Inflammatory macrophage treated with lipopolysaccharide for 4 hours (primary cell): Measurements from ENCODE around the gene DGKB.
"Not testable (repeated sequence)": the region's sequence is repeated elsewhere in the genome, so short reads cannot be mapped to it uniquely, and the experiment has no call there.

ENCODE experiments used
- DNase-seq: peaks from one replicate; pipeline ENCODE4 v3.0.0-alpha.2; 2020

The DGKB gene

DNA sequence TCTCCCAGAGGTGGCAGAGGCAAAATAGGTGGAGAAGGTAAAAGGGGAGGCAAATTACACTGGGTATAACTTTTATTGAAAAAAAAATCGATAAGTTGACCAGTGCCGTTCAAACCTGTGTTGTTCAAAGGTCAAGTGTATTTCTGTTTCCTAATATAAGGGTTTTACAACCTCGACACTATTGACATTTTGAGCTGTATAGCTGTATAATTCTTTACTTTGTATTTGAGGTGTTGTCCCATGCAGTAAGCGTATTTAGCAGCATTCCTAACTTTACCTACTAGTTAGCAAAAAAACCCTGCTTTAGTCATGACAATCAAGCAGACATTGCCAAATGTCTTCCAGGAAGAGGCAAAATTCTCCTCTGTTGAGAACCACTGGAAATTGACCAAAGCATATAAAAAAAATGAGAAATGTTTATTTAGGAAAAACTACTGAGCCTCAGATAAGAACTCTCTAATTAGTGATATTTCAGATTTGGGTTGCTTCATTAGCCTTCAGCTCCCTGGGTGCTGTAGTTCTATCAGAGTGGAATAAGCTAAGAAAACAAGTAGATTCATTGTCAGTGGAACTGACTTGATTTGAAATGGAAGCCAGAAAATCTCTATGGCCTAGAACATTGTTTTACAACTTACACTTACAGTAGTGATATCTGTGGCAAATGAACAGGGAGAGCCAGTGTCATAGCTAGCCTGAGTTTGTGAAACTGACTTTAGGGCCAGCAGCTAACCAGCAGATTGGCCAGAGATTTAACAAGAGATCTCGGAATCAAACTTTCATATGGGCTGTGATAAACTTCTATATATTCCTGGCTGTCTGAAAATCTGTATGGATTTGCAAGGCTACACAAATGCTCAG lies 331.6 kb downstream of the DGKB start:
- no peak for DNase-seq

DNA sequence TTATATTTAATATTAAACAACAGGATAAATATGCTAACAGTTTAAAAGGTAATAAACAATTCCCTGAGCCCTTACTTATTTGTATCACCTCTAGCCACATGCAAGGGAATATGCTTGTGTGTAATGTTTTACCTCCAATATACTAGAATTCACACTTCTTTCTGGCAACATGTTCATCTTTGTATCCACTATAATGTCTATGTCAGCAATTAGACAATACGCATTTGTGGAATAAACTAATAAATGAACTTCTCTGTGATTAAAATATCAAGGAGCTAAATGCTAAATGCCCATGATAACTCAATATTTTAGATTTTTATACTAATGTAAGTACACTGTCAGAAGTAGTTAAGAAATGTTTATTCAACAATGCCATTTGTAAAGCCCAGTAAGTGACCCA lies 350.5 kb downstream of the DGKB start:
- DNase-seq = no peak

DNA sequence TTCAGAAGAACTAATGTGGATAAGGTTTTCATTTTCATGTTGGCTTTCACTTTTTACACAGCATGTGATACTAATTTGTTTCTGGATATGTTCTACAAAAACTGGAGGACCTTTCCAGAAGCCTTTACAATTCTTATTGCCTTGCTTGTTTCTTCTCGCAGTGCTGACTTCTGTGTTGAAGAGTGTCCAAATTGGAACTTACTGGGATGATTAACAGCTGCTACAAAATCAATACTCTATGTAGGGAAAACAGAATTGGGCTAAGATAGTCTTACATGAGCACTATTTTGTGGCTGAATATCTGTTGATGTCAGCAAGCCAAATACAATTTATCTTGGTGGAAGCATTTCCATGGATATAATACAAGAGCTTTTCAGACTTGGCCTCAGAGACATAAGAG lies 351.2 kb downstream of the DGKB start:
- DNase-seq = no peak

DNA sequence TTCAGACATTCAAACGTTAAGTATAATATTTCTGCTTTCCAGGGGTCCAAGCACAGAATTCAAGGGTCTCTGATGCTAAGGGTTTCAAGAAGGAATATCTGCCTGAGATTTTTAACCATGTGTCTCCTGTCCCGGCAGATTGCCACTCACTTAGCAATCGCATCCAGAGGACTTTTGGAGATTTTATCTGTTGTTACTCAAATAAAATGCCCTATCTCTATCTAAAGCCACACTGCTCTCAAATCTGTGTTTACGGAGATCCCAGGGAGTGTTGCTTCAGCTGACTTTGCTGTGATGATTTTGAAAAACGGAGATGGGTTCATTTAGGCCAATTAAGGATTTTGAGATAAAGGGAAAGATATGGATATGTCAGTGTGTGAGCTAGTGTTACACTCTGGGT lies 359.9 kb downstream of the DGKB start:
- no peak for DNase-seq

DNA sequence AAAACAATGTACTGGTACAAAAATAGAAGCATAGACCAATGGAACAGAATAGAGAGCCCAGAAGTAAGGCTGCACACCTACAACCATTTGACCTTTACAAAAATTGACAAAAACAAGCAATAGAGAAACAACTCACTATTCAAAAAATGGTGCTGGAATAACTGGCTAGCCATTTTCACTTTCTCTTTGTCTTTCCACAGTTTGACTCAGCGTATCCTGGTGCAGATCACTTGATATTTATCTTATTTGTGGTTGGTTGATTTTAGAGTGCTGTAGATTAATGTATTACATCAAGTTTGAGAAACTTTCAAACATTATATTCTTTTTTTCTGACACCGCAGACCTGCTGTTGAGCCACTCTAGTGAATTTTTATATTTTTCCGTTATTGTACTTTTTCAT lies 381.4 kb downstream of the DGKB start:
- DNase-seq = no peak

DNA sequence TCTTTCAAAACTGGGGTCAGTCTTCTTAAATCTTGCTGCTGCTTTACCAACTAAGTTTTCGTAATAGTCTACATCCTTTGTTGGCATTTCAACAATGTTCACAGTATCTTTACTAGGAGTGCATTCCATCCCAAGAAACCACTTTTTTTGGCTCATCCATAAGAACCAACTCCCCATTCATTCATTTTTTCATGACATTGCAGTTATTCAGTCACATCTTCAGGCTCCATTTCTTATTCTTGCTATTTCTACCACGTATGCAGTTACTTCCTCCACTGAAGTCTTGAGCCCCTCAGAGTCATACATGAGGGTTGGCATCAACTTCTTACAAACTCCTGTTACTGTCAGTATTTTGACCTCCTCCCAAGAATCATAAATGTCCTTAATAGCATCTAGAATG lies 392.3 kb downstream of the DGKB start:
- no peak for DNase-seq

DNA sequence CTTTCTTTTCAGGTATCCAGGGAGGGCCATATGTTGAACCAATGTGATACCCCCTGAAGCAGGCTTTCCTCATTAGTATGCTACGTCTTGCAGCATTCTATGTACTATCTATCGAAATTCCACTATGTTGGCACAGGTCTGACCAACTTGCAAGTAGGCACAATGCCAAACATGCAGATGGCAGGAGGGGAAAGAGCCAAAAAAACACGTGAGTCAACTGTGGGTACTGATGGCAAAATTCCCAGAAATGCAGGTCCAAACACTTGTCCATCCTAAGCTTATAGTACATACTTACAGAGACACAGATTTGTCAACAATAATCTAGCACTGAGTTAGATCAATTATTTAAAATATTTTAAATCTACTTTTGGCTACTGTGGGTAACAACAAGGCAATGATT lies 394.9 kb downstream of the DGKB start:
- no peak for DNase-seq

DNA sequence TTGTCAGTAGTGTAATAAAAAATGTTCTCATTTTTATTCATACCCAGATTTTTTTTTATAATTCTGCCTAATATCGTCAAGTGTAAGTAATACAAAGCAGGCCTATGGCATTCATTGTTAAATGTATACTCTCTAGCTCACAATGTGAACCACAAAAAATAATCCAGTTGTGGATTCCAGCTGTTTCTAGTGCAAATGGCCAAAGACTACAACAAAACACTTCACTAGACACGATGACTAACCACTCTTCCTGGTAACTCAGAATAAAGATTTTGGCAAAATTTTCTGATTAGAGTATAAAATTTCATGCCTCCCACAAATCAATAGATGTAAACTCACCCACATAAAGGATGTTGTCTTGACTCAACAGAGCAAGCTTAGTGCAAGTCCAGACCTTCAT lies 396.6 kb downstream of the DGKB start:
- no peak for DNase-seq

DNA sequence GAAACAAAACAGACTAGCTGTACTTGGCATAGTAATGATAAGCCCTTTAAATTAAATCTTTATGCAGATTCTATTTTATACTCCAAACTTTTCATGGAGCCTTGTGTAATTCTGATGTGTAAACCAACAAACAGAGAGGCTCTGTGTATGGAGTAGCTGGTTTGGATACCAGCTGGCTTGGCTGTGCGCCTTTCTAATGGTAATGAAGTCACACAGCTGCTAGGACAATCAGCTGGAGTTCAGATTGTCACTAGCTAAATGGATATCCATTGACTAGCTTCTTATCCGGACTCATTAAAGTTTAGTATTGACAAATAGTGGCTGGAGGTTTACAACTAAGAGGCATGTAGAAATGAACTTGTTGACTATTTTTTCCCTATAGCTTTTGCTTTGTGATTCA lies 398.4 kb downstream of the DGKB start:
- DNase-seq = no peak

DNA sequence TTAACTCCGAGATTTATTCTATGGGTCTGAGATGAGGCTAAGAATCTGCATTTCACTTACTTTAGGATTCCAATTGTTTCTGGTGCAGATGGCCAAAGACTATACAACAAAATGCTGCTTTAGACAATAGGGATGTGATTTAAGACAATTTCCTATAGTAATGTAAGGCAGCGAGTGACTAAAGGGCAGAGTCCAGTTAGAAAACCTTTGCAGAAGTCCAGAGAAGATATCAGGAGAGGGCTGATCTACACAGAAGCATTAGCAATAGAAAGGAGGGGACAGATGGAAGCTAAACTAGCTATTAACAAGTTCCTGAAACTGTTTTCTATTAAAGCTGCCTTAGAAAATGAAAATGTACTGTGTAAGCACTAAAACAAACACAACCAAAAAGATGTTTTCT lies 398.9 kb downstream of the DGKB start:
- DNase-seq = no peak

DNA sequence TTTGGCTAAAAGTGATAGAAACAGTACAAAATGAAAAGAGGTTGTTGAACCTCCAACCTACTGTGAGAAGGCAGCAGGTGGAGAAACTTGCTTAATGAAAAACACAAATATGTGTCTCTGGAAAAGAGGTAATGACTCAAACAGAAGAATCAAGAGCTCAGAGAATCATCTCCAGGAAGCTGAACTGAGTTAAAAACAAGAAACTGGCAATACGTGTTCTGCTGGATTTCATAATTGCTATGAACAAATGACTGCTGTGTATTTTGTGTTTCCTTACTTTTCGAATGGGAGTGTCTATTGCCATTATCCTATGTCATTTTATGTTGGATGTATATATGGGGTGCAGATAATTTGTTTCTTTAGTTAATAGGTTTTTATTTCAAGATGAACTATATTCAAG lies 401.1 kb downstream of the DGKB start:
- DNase-seq = no peak

DNA sequence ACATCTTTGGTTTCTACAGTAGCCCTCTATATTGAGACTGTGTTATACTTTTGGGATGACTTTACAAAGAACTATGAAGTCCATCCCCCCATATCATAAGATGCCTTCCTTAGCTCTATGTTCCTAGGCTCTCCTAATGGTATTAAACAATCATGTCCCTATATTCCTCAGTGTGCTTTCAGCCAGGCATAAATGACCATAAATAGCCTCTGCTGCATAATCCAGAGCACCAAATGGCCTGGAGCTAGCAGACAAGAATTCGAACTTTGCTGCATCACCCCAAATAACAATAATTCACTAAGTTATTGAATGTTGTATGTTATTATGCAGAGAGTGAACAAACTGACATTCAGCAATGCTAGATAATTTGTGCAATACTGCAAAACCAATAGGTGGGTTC lies 405.2 kb downstream of the DGKB start:
- DNase-seq = no peak

DNA sequence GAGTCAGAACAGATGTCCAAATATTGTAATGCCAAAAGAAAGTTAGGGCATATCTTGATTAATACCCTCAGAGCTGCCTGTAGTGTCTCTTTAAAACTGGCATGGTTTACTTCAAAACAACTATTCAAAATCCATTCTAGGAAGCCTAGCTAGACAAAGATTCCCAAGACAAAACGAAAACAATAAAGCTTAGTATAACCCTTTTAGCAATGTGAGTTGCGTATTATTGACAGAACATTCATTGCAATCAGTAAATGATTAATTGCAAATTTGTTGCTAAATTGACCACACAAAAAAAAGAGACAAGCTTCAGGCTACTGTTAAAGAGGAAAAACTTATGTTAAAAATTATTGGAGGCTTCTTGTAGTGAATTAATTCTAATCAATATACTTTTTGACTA lies 406.9 kb downstream of the DGKB start:
- no peak for DNase-seq

DNA sequence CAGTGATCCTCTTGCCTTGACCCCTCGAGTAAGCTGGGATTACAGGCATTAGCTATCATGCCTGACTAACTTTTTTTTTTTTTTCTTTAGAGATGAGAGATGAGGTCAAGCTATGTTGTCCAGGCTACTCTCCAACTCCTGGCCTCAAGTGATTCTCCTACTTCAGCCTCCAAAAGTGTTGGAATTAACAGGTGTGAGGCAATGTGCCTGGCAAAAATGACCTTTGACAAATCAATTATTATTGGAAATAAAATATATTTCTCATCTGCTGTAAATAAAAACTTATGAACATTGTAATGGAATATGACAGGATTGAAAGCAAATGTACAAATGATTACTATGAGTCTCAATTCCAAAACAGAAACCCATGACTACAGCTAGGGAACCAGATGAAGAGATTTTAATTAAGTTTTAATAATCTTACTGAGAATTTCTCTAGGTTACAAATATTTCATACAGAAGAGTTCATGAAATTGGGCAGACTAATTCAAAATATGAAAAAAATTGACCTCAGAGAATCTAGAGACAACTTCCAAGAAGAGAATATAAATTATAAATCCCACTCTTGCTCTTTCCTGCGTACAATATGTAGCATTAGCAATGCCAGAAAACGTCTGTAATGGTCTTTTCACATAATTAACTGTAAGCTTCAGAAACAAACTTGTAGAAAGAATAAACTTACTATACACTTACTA lies 414.7 kb downstream of the DGKB start:
- DNase-seq = no peak

DNA sequence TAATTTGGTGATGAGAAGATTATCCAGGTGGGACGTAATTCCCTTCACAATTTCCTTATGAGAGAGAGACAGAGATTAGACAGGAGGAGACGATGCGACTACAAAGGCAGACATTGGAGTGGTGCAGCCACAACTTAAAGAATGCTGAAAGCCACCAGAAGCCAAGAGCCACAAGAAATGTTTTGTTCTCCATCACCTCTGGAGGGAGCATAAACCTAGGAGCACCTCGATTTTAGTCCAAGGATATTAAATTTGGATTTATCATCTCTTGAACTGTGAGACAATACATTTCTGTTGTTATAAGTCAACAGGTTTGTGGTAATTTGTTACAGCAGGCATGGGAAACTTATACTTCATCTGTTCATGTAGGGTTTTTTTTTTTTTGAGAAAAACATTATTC lies 418.9 kb downstream of the DGKB start:
- DNase-seq = no peak

DNA sequence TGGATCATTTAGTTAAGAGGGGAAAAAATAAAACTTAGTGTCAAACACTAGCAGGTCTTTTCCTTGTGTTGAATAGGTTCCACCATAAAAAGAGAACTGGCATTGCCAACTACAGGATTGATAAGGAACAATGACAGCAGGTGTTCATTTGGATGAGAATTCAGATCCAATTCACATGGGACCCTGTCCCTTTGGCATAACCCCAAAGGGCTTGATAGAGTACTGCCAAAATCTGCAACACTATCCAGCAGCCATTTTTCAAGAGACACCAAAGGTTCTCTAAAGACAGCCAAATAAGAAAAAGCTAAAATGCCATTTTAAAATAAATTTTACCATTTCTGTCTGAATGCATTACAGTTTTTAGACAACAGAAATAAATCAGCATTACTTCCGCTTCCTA lies 422.3 kb downstream of the DGKB start:
- no peak for DNase-seq

DNA sequence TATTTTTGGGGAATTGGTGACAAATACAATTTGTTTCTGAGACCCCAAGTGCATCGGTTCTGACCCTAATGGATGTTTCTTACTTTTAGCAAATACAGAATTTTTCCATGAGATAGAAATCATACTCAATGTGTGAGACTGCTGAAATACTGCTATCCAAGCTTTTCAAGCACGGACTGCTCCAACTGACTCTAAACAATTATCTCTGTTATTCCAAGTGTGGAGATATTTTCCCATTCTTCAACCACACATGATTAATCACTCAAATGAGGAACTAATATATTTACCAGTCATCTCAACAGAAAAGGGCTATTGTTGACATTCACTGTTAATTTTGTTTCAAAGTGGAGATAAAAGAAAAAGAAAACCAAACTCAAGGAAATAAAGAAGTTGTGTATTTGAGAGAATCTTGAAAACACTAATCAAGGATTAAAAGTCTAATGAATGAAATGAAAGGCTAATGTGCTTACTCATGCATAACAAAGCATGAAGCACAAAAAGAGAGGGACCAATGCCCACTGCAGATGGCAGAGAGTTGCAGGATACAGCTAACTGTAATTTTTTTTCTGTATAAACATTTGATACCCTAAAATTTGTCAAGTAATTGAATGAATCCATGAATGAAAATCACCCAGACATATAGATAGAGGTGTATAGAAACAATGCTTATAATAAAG lies 423.6 kb downstream of the DGKB start:
- no peak for DNase-seq

DNA sequence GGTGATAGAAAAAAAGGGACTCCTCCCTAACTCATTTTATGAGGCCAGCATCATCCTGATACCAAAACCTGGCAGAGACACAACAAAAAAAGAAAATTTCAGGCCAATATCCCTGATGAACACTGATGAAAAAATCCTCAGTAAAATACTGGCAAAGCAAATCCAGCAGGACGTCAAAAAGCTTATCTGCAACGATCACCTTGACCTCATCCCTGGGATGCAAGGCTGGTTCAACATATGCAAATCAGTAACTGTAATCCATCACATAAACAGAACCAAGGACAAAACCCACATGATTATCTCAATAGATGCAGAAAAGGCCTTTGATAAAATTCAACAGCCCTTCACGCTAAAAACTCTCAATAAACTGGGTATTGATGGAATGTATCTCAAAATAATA lies 440.8 kb downstream of the DGKB start:
- DNase-seq = not testable (repeated sequence)

DNA sequence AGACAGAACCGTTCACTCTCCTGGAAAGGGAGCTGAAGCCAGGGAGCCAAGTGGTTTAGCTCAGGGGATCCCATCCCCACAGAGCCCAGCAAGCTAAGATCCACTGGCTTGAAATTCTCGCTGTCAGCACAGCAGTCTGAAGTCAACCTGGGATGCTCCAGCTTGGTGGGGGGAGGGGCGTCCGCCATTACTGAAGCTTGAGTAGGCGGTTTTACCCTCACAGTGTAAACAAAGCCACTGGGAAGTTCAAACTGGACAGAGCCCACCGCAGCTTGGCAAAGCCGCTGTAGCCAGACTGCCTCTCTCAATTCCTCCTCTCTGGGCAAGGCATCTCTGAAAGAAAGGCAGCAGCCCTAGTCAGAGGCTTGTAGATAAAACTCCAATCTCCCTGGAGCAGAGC lies 443.7 kb downstream of the DGKB start:
- DNase-seq = not testable (repeated sequence)

DNA sequence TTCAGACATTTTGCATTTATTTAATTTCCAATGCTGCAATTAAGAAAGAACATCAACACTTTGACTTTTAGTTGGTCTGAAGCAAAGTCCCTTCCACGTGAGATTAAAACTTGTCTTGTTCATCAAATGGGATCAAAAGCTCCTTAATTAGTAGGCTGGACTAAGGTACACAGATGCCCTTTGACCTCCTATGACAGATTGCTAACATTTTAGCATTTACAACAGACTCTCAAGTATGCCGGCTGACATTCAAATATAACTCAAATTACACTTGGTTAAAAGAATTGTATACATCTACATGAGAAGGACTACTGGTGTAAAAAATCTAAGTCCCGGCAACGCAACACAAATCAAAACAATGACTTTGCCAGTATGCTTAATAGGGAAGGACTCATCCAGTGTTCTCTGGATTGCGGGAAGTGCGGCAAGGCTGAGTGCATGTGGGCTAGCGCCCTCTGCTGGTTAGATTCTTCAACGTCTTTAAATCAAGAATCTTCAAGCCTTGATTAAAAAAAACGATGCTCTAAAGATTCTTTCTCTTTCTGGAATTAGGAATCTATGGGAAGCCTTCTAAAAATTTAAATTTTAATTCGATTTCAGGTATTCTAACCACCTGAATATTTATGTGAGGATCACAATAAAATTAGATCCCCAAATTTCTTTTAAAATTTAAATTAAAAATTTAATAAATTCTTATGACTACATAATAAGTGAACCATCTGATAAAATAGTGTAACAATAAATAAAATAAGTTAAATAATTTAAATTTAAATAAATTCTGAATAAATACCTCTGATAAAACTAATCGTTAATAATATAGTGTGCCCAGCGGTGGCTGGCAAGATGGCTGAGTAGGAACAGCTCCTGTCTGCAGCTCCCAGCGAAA lies 444.7 kb downstream of the DGKB start:
- peak; percentile 73 for DNase-seq

DNA sequence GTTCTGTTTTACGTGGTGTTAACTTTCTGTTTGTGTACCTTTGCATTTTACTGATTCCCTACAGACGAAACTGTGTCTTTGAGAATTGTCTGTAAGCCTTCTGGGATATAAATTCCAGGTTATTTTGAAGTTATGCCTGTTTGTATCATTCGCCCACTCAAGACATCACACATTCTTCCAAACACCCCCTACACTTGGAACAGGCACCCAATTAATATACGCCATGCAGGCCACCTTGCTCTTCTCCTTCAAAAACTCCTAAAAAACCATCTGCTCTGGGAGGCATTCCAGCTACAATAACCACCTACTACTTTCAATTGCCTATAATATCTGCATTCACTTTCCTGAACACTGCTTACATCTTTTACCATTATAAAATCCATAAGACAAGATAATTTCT lies 453.3 kb downstream of the DGKB start:
- no peak for DNase-seq

DNA sequence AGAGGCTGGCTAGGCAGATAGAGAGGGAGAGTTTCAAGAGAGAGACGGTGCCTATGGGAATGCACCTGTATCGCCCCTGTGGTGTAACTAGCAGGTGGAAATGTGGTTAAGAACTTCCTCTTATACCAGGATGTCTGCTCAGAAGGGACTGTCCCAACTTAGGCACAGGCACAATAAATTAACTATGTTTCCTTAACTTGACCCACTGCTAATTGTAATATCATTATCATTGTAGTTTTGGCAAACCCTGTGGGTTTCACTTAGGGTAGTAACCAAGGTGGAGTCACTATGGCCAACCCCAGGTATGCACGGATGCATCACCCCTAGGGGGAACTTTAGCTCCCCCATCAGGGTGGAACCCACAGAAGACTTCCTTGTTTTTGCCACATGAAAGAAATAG lies 455.7 kb downstream of the DGKB start:
- DNase-seq = no peak

DNA sequence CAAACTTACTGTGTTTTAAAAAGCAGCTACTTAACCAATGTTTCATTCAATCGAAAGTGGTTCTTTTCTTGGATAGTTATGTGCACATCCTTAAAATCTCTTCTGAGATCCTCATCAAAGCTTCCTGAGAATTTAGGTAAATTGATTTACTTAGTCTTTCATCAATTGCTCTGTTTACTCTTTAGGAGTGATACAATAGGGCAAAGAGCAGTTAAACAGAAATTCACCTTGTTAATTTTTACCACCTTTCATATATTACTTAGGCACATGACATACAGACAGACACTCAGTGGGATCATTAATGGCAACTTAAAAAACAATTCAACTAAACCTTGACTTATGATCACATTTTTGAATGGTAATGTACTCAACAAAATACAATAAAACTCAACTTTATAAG lies 456.3 kb downstream of the DGKB start:
- DNase-seq = no peak
